ENCODE data around the gene RAPGEF1.

GRCh38 chr9:131738293-131739132 lies 1.4 kb downstream of the RAPGEF1 start:
- TF ChIP-seq CTCF (IDR thresholded peaks at IDR 0.05; ENCODE audit: poor library complexity, severe bottlenecking) (no peak), EZH2 (IDR thresholded peaks at IDR 0.05; ENCODE audit: borderline replicate concordance, insufficient read depth, low read length, poor library complexity, severe bottlenecking) (no peak), POLR2AphosphoS5 (IDR thresholded peaks at IDR 0.05) (no peak), EP300 (conservative IDR thresholded peaks at IDR 0.05; ENCODE audit: poor library complexity, severe bottlenecking) (no peak), TAF1 (IDR thresholded peaks at IDR 0.05; ENCODE audit: low read depth) (no peak), SMC3 (conservative IDR thresholded peaks at IDR 0.05; ENCODE audit: poor library complexity) (no peak)
- TF ChIP-seq, protein P1, sequence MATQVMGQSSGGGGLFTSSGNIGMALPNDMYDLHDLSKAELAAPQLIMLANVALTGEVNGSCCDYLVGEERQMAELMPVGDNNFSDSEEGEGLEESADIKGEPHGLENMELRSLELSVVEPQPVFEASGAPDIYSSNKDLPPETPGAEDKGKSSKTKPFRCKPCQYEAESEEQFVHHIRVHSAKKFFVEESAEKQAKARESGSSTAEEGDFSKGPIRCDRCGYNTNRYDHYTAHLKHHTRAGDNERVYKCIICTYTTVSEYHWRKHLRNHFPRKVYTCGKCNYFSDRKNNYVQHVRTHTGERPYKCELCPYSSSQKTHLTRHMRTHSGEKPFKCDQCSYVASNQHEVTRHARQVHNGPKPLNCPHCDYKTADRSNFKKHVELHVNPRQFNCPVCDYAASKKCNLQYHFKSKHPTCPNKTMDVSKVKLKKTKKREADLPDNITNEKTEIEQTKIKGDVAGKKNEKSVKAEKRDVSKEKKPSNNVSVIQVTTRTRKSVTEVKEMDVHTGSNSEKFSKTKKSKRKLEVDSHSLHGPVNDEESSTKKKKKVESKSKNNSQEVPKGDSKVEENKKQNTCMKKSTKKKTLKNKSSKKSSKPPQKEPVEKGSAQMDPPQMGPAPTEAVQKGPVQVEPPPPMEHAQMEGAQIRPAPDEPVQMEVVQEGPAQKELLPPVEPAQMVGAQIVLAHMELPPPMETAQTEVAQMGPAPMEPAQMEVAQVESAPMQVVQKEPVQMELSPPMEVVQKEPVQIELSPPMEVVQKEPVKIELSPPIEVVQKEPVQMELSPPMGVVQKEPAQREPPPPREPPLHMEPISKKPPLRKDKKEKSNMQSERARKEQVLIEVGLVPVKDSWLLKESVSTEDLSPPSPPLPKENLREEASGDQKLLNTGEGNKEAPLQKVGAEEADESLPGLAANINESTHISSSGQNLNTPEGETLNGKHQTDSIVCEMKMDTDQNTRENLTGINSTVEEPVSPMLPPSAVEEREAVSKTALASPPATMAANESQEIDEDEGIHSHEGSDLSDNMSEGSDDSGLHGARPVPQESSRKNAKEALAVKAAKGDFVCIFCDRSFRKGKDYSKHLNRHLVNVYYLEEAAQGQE (IDR thresholded peaks at IDR 0.05; ENCODE audit: borderline replicate concordance): no peak
